K562 (cell line): ENCODE results near the gene NEB. TPM values are rescaled to one million over a fixed set of nuclear protein-coding genes. Genes with fewer than 3 reads are reported as not detected.
A peak's percentile ranks its signal among the peaks of the same experiment; 100 is the strongest.
"Not testable (repeated sequence)": the region's sequence is repeated elsewhere in the genome, so short reads cannot be mapped to it uniquely, and the experiment has no call there.

Experiments
- CXXC5 ChIP-seq: fragments of 250-450 bp; sonication (Bioruptor Pico); IDR thresholded peaks from 2 replicates; pipeline ENCODE4 v1.8.0; 2022; ENCODE audit warnings: inconsistent platforms, mild to moderate bottlenecking, moderate library complexity
- EP300 ChIP-seq: IDR thresholded peaks from 2 replicates; pipeline ENCODE4 v1.6.1; 2012; ENCODE audit warnings: low read length, improper control_type of control experiment
- FOSL1 ChIP-seq: fragments of 200-800 bp; sonication (Bioruptor generic); conservative IDR thresholded peaks from 2 replicates; pipeline ENCODE4 v1.6.1; 2016; ENCODE audit warnings: missing genetic modification characterization, missing compliant biosample characterization
- FOXA3 ChIP-seq, 2 experiments: fragments of 450-650 bp in 1 of 2; sonication (generic) in 1 of 2; formaldehyde crosslinking; IDR thresholded peaks in 1 of 2; conservative IDR thresholded peaks in 1 of 2; 2 replicates each; pipeline versions ENCODE4 v1.4.0 to v1.8.0; 2020 to 2022; ENCODE audit warnings: mild to moderate bottlenecking in 2 of 2, missing genetic modification reagents in 1 of 2
- FOXM1 ChIP-seq, 2 experiments: fragments of 450-650 bp in 1 of 2; sonication (generic) in 1 of 2; formaldehyde crosslinking in 1 of 2; IDR thresholded peaks; 2 replicates each; pipeline versions ENCODE4 v1.6.1 to v1.9.0; 2017 to 2022; ENCODE audit warnings: low read depth in 2 of 2, mild to moderate bottlenecking in 2 of 2, missing genetic modification reagents in 1 of 2, moderate library complexity in 1 of 2
- GTF2E2 ChIP-seq: fragments of 200-800 bp; sonication (Bioruptor generic); IDR thresholded peaks from 2 replicates; pipeline ENCODE4 v1.6.1; 2016; ENCODE audit warnings: missing genetic modification characterization, missing compliant biosample characterization
- LCOR ChIP-seq: sonication (generic); formaldehyde crosslinking; IDR thresholded peaks from 2 replicates; pipeline ENCODE4 v1.8.0; 2022; ENCODE audit warnings: mild to moderate bottlenecking, missing genetic modification reagents
- RCOR1 ChIP-seq, 2 experiments: IDR thresholded peaks; 2 replicates each; pipeline ENCODE4 v1.6.1; 2012; ENCODE audit warnings: low read depth in 2 of 2, low read length in 2 of 2, borderline replicate concordance in 1 of 2, improper control_type of control experiment in 1 of 2
- SMAD4 ChIP-seq: fragments of 250-450 bp; sonication (Bioruptor Pico); conservative IDR thresholded peaks from 2 replicates; pipeline ENCODE4 v1.8.0; 2021; ENCODE audit warnings: inconsistent platforms, mild to moderate bottlenecking, moderate library complexity
- SMARCA4 ChIP-seq: fragments of 450-650 bp; IDR thresholded peaks from 2 replicates; pipeline ENCODE4 v1.6.1; 2016
- SMARCC2 ChIP-seq: fragments of 450-650 bp; IDR thresholded peaks from 2 replicates; pipeline ENCODE4 v1.6.1; 2017; ENCODE audit warnings: antibody characterized with exemption, moderate library complexity, mild to moderate bottlenecking, low read depth
- SMARCE1 ChIP-seq: fragments of 450-650 bp; IDR thresholded peaks from 2 replicates; pipeline ENCODE4 v1.7.1; 2016; ENCODE audit warnings: mild to moderate bottlenecking
- SPI1 ChIP-seq: IDR thresholded peaks from 2 replicates; pipeline ENCODE4 v1.6.1; 2011; ENCODE audit warnings: low read depth, low read length, control low read depth, borderline replicate concordance
- polyA plus RNA-seq, 8 experiments: library from polyadenylated mRNA; depleted of rRNA in 4 of 8; stranded (reverse) in 5 of 8; unstranded in 3 of 8; fragments of >200 nt; fragmentation: Nextera tagmentation in 2 of 8; fragmentation: Illumina TruSeq in 1 of 8; extraction: Ambion mirVana in 2 of 8; extraction: Trizol in 1 of 8; gene quantifications; 2 replicates each; pipeline versions ENCODE4 v1.2.1 to v1.2.3, GENCODE V29; 2011 to 2014; ENCODE audit warnings: inconsistent platforms in 1 of 8, missing spikeins in 1 of 8
- total RNA-seq, 7 experiments: library from RNA; depleted of rRNA in 6 of 7; stranded (reverse); fragments of >200 nt in 6 of 7; fragmentation: Illumina TruSeq in 2 of 7; extraction: Trizol in 2 of 7; gene quantifications; 2 replicates each; pipeline versions ENCODE4 v1.2.1 to v1.2.3, GENCODE V29; 2011 to 2021; ENCODE audit warnings: low replicate concordance in 1 of 7
- TF ChIP-seq, protein P1 (sequence below): fragments of 250-450 bp; sonication (Bioruptor Pico); IDR thresholded peaks from 2 replicates; pipeline ENCODE4 v1.5.0; 2022; ENCODE audit warnings: mild to moderate bottlenecking
- TF ChIP-seq, protein P2 (sequence below), 2 experiments: fragments of 450-650 bp in 1 of 2; sonication (generic) in 1 of 2; formaldehyde crosslinking in 1 of 2; IDR thresholded peaks in 1 of 2; conservative IDR thresholded peaks in 1 of 2; 2 replicates each; pipeline versions ENCODE4 v1.6.1 to v1.8.1; 2016 to 2023; ENCODE audit warnings: mild to moderate bottlenecking in 2 of 2, moderate library complexity in 2 of 2, inconsistent platforms in 1 of 2, missing genetic modification reagents in 1 of 2
- TF ChIP-seq, protein P3 (sequence below), 2 experiments: fragments of 450-650 bp; IDR thresholded peaks; 2 replicates each; pipeline ENCODE4 v1.6.1; 2018; ENCODE audit warnings: mild to moderate bottlenecking in 2 of 2, low read depth in 1 of 2; ENCODE audit not compliant: partially characterized antibody in 2 of 2
- TF ChIP-seq, protein P4 (sequence below), 2 experiments: fragments of 200-800 bp in 1 of 2; sonication (Bioruptor generic) in 1 of 2; sonication (generic) in 1 of 2; formaldehyde crosslinking in 1 of 2; IDR thresholded peaks in 1 of 2; conservative IDR thresholded peaks in 1 of 2; 2 replicates each; pipeline versions ENCODE4 v1.5.0 to v1.6.1; 2016 to 2020; ENCODE audit warnings: missing compliant biosample characterization in 1 of 2, missing genetic modification characterization in 1 of 2, missing genetic modification reagents in 1 of 2

Gene NEB
- total and polyA plus RNA-seq, 9 of the 15 experiments (the other 6 are each of a cell fraction or from before 2014, with no cell fraction given), result 1.7 to 3.8 (median 2.9) TPM

DNA sequence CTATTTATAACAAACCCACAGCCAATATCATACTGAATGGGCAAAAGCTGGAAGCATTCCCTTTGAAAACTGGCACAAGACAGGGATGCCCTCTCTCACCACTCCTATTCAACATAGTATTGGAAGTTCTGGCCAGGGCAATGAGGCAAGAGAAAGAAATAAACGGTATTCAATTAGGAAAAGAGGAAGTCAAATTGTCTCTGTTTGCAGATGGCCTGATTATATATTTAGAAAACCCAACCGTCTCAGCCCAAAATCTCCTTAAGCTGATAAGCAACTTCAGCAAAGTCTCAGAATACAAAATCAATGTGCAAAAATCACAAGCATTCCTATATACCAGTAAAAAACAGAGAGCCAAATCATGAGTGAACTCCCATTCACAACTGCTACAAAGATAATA, 176.4 kb downstream of the NEB start (continued):
- TF ChIP-seq, protein P1, sequence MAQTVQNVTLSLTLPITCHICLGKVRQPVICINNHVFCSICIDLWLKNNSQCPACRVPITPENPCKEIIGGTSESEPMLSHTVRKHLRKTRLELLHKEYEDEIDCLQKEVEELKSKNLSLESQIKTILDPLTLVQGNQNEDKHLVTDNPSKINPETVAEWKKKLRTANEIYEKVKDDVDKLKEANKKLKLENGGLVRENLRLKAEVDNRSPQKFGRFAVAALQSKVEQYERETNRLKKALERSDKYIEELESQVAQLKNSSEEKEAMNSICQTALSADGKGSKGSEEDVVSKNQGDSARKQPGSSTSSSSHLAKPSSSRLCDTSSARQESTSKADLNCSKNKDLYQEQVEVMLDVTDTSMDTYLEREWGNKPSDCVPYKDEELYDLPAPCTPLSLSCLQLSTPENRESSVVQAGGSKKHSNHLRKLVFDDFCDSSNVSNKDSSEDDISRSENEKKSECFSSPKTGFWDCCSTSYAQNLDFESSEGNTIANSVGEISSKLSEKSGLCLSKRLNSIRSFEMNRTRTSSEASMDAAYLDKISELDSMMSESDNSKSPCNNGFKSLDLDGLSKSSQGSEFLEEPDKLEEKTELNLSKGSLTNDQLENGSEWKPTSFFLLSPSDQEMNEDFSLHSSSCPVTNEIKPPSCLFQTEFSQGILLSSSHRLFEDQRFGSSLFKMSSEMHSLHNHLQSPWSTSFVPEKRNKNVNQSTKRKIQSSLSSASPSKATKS (CRISPR knock-in tag), result 0 out of 2 replicates have a peak, but pooled peaks have one; percentile 27
- 0 out of 2 replicates have a peak, but pooled peaks have one; percentile 30 for TF ChIP-seq GTF2E2 (tag)
- 0 out of 2 replicates have a peak, but pooled peaks have one; percentile 21 for TF ChIP-seq FOSL1 (tag)
- TF ChIP-seq FOXA3 (CRISPR knock-in tag; conservative IDR thresholded peaks at IDR 0.05 in 1 of 2, IDR thresholded peaks at IDR 0.05 in 1 of 2), result peak in 1 of 2 experiments; percentile 91; a peak in 2 of 4 replicates
- TF ChIP-seq SMARCC2, result peak; percentile 63; the same call in 1 of the 2 replicates
- peak; percentile 82; the same call in 1 of the 2 replicates for TF ChIP-seq SMARCA4
- peak; percentile 91; the same call in 1 of the 2 replicates for TF ChIP-seq SMARCE1
- peak; percentile 32; the same call in 1 of the 2 replicates for TF ChIP-seq CXXC5 (CRISPR knock-in tag)
- TF ChIP-seq, protein P2, sequence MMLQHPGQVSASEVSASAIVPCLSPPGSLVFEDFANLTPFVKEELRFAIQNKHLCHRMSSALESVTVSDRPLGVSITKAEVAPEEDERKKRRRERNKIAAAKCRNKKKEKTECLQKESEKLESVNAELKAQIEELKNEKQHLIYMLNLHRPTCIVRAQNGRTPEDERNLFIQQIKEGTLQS (IDR thresholded peaks at IDR 0.05), result peak; percentile 37; the same call in 1 of the 2 replicates
- TF ChIP-seq, protein P2 (CRISPR knock-in tag; conservative IDR thresholded peaks at IDR 0.05), result not testable (repeated sequence)
- TF ChIP-seq SMAD4, result peak; percentile 75
- peak; percentile 49; the same call in 1 of the 2 replicates for TF ChIP-seq LCOR (CRISPR knock-in tag)
- TF ChIP-seq, protein P3, sequence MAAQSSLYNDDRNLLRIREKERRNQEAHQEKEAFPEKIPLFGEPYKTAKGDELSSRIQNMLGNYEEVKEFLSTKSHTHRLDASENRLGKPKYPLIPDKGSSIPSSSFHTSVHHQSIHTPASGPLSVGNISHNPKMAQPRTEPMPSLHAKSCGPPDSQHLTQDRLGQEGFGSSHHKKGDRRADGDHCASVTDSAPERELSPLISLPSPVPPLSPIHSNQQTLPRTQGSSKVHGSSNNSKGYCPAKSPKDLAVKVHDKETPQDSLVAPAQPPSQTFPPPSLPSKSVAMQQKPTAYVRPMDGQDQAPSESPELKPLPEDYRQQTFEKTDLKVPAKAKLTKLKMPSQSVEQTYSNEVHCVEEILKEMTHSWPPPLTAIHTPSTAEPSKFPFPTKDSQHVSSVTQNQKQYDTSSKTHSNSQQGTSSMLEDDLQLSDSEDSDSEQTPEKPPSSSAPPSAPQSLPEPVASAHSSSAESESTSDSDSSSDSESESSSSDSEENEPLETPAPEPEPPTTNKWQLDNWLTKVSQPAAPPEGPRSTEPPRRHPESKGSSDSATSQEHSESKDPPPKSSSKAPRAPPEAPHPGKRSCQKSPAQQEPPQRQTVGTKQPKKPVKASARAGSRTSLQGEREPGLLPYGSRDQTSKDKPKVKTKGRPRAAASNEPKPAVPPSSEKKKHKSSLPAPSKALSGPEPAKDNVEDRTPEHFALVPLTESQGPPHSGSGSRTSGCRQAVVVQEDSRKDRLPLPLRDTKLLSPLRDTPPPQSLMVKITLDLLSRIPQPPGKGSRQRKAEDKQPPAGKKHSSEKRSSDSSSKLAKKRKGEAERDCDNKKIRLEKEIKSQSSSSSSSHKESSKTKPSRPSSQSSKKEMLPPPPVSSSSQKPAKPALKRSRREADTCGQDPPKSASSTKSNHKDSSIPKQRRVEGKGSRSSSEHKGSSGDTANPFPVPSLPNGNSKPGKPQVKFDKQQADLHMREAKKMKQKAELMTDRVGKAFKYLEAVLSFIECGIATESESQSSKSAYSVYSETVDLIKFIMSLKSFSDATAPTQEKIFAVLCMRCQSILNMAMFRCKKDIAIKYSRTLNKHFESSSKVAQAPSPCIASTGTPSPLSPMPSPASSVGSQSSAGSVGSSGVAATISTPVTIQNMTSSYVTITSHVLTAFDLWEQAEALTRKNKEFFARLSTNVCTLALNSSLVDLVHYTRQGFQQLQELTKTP (IDR thresholded peaks at IDR 0.05; ENCODE audit: low read depth in 1 of 2, partially characterized antibody in 2 of 2), result peak in 1 of 2 experiments; percentile 38
- TF ChIP-seq, protein P4, sequence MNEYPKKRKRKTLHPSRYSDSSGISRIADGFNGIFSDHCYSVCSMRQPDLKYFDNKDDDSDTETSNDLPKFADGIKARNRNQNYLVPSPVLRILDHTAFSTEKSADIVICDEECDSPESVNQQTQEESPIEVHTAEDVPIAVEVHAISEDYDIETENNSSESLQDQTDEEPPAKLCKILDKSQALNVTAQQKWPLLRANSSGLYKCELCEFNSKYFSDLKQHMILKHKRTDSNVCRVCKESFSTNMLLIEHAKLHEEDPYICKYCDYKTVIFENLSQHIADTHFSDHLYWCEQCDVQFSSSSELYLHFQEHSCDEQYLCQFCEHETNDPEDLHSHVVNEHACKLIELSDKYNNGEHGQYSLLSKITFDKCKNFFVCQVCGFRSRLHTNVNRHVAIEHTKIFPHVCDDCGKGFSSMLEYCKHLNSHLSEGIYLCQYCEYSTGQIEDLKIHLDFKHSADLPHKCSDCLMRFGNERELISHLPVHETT (CRISPR knock-in tag; conservative IDR thresholded peaks at IDR 0.05 in 1 of 2, IDR thresholded peaks at IDR 0.05 in 1 of 2), result 0 out of 4 replicates have a peak, but pooled peaks of 1 of the 2 experiments have one; percentile 14
- peak; percentile 26; the same call in 1 of the 2 replicates for TF ChIP-seq FOXM1 (IDR thresholded peaks at IDR 0.05; ENCODE audit: low read depth)
- TF ChIP-seq FOXM1 (CRISPR knock-in tag; IDR thresholded peaks at IDR 0.05; ENCODE audit: low read depth), result not testable (repeated sequence)
- peak in 1 of 2 experiments; percentile 42; a peak in 1 of 4 replicates for TF ChIP-seq RCOR1 (IDR thresholded peaks at IDR 0.05; ENCODE audit: borderline replicate concordance in 1 of 2, low read depth in 2 of 2, low read length in 2 of 2)
- TF ChIP-seq EP300, result peak; percentile 76
- TF ChIP-seq SPI1, result peak; percentile 73
